Amniotic epithelial cell (primary cell): ENCODE measurements around the gene RNMT.
"Not testable (repeated sequence)": the region's sequence is repeated elsewhere in the genome, so short reads cannot be mapped to it uniquely, and the experiment has no call there.

Experiments
- DNase-seq: peaks from one replicate; pipeline ENCODE4 v3.0.0-alpha.2; 2010; ENCODE audit warnings: low read depth

Gene RNMT

DNA sequence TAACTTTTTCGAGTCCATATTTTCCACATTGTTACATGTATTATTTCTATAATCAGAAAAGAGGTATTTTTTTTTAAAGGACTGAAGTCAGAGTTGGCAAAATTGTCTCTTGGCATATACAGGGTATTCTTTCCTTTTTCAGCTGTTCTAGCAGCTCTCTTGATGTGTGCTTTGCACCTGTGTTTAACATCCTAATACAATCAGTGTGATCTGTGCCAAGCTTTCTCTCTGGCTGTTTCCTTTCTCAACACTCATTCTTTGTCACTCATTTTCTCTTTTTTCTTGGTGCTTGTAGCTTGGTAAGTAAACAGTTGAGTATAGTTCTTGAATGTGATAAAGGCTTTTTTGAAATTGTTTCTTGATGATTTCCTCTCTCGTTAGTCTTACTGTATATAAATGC, 9.2 kb downstream of the RNMT start:
- DNase-seq, result no peak

DNA sequence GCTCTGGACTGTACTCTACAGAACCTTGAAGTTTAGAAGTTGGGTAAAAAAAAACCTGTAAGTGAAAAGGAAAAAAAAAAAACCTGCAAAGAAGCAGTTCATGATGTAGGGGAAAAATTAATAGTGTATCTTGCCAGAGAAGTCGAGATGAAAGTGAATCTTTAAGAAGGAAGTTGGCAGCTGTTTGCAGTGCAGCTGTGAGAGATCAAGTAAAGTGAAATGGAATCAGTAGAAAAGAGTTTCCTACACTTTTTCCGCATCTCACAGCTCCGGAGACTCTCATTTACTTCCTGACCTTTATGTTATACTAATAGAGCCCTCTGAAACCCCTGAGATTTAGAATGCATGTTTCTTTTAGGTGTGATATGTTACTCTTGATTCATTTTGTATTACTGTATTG, 19.2 kb downstream of the RNMT start:
- DNase-seq, result no peak

DNA sequence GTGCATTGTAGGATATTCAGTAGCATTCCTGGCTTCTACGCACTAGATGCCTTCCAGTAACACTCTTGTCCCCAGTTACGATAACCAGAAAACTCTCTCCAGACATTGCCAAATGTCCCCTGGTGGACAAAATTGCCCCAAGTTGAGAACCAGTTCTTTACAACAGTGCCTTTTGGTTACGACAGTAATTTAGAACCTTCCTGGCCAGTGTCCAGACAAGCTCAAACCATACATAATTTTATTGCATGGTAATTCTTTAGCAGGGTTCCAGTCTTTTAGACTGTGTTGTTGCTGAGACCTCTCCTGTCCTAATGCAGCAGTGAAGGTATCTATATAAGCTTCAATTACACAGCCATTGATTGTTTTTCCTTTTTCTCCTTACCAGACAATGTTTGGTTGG, 20.2 kb downstream of the RNMT start:
- DNase-seq, result no peak

DNA sequence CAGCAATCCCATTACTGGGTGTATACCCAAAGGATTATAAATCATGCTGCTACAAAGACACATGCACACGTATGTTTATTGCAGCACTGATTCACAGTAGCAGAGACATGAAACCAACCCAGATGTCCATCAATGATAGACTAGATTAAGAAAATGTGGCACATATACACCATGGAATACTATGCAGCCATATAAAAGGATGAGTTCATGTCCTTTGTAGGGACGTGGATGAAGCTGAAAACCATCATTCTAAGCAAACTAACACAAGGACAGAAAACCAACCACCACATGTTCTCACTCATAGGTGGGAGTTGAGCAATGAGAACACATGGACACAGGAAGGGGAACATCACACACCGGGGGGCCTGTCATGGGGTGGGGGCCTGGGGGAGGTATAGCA, 25.1 kb downstream of the RNMT start:
- DNase-seq, result not testable (repeated sequence)

- DNase-seq, result no peak
Measured at GRCh38 chr18:13756261-13756660, 29.8 kb downstream of the RNMT start.

GRCh38 chr18:13756671-13757070, 30.2 kb downstream of the RNMT start:
- no peak for DNase-seq

- no peak for DNase-seq
Measured at GRCh38 chr18:13758622-13759021, 32.1 kb downstream of the RNMT start.

- no peak for DNase-seq
Measured at GRCh38 chr18:13760047-13760446, 33.6 kb downstream of the RNMT start.

DNA sequence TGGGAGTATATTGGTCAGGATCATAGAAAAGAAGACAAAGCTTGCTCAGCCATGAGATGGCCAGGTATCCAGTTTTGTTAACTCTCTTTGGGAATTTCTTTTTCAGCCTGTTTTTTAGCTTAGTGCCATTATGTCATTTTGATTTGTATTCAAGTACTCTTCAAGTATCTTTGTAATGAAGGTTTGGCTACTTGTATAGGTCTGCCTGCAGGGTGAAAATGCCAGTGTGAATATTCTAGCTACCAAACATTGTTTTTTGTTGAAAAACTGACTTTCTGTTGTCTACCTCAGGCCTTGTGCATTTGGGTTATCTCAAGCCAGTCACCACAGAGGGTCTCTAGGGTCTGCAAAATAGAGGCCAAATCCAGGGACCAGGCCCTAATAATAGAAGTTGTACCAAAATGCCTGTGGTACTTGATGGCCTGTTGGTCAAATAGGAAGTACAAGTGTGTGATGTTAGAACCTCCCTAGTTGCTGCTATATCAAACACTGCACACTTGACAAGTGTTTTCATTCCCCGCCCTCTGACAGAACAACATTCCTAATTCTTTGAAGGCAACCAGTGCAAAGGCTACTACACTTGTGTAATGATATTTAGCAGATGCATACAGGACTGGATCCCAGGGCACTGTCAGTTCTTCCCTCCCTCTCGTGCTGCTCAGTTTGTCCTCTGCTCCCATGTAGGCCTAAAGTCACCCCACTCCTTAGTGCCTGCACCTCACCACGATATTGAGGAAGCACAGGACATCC, 36.4 kb downstream of the RNMT start:
- no peak for DNase-seq

- no peak for DNase-seq
Measured at GRCh38 chr18:13775058-13775457, 48.6 kb downstream of the RNMT start.

GRCh38 chr18:13791181-13791580, 64.7 kb downstream of the RNMT start:
- no peak for DNase-seq

GRCh38 chr18:13793819-13794218, 67.3 kb downstream of the RNMT start:
- no peak for DNase-seq

GRCh38 chr18:13796515-13796914, 70.0 kb downstream of the RNMT start:
- DNase-seq, result no peak

DNA sequence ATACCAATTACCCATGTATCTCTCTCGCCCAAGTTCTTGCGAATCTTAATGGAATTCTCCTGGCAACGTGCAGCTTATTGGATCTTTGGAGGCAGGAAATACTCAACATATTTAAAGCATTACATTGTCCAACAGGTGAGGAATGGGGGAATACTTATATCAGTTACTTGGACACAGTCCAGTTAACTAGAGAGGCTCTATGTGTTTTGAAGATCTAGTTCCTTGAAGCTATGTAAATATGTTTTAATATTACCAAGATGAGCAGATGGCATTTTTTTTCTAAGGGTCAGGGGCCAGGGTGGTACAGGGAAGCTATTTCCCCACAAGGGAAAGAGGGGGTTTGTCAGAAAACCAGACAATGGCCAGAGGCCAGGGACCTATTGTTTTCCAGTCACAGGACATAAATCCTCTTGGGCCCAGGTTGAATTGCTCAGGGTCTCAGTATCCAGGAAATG, 70.7 kb downstream of the RNMT start:
- no peak for DNase-seq

DNA sequence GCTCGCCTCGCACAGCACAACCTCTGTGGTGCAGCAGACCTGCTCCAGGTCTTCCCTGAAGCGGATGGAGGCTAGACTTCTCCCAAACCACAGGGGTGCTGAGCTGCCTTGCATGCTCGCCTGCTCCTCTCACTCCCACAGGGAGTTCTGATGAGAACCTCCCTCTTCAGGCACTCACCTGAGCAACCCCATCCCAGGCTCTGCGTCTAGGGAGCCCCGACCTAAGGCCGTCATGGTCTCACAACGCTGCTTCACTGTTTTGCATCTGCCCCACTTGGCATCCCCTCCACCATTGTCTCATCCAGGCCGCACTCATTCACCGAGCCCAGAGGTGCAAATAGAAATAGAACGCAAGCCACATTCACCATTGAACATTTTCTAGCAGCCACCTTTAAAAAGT, 72.9 kb downstream of the RNMT start:
- DNase-seq, result no peak

DNA sequence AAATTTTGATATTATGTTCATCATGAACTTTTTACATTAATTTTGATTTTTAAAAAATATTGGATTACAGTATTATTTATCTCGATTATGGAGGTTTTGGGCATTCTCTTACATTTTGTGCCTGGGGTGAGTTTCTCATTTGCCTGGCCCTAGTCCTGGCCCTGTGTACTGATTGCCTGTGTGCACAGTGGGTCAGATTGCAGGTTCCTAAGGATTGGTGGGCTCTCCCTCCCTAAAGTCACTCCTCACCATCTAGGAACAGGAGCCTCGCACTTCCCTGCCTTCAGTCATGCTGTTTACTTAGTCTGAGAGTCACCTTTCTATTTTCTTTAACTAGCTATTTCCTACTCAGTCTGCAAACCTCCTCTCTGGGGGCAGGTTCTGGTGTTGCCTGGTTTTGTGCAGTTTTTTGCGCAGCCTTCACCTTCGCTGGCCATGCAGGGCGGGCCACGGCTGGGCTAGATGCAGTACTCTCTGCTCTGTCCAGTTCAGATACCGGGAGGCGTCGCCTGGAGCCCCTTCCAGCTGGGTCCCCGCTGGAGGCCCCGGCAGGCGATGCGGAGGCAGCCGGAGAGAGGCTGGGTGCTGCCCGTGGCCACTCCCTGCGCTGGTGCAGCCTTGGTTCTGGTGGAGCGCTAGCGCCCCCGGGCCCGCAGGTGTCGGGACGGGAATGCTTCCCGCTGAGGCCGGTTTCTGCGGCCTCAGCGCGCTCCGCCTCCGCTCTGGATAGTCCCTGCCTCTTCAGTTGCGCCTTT, 74.2 kb downstream of the RNMT start:
- DNase-seq, result peak; percentile 1

GRCh38 chr18:13801260-13801601, 74.8 kb downstream of the RNMT start:
- no peak for DNase-seq

DNA sequence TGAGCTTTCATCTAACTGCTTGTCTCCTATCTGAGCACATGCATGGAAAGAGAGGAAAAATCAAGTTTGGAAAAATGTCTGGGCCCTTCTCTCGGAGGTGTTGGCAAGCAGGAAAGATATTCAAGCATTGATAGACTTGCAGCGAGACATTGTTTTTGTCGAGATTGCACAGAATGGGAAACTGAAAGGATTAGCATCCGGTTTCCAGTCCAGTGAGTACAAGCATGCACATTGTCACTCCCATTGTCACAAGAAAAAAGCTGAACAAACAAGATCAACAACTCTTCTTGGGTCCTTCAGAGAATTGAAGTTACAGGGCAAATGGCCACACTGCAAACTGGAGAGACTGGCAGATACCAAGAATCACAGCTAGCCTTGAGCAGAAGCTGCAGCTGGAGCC, 77.8 kb downstream of the RNMT start:
- no peak for DNase-seq

DNA sequence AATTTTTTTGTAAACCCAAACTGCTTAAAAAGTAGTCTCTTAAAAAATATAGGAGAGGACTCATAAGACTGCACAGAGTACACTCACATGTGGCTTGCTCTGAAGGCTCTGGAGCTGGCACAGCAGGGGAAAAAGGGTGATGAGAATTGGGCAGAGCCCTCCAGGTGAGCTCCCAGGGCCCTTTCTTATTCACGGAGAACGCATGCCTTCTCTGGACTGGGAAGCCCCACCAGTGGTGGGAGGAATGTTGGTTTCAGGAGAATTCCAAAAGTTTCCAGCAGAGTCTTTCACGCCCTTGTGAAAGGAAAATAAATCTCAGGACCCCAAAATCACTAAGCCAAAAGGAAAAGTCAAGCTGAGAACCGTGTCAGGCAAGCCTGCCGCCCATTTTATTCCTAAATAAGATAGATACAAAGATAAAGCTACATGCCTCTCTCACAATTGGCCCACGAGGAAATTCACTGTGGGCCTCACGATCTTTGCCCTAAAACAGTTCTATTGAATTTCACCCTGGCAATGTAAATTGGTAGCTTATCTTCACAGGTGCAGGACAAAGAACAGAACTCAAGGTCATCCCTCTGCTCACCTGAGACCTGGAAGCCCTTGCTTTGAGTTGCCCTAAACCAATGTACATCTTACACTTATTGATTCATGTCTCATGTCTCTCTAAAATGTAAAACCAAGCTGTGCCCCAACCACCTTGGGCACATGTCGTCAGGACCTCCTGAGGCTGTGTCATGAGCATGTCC, 82.0 kb downstream of the RNMT start:
- no peak for DNase-seq

DNA sequence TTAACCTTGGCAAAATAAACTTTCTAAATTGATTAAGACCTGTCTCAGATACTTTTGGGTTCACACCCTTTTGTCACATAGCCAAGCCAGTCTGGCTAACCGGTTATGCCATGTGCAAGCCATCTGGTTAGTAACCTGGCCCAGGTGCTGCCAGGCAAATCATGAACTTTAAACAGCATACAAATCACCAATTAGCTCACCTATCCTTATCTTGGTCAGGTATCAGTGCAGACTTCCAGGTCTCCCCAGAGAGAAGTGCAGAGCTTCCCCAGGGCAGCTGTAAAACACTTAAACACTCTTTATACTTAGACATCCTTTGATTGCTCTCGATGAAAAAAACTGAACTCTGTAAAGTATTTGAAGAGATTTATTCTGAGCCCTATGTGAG, 82.6 kb downstream of the RNMT start:
- DNase-seq, result no peak

DNA sequence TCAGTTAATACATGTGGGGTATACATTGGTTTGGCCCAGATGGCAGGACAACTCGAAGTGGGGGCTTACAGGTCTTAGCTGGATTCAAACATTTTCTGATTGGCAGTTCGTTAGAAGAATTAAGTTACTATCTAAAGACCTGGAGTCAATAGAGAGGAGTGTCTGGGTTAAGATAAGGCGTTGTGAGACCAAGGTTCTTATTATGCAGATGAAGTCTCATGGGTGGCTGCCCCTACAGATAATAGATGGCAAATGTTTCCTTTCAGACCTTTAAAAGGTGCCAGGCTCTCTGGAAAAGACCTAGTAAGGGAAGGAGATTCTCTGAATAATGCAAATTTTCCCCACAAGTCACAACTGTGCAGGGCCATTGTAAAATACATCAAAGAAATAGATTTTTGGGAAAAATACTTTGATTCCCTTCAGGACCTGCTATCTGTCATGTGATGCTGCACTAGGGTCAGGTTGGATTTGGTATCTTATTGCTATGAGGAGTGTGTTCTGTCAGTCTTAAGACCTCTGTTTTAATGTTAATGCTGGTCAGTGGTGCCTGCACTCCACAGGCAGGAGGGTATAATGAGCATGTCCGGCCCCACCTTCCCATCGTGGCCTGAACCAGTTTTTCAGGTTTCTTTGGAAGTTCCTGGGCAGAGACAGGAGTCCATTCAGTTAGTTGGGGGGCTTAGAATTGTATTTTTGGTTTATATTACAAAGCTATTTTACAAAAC, 83.2 kb downstream of the RNMT start:
- DNase-seq, result no peak

- DNase-seq, result no peak
Measured at GRCh38 chr18:13810950-13811485, 84.5 kb downstream of the RNMT start.
